Measurements from ENCODE around the gene INPP5F. TPM values are rescaled to one million over a fixed set of nuclear protein-coding genes. Genes with fewer than 3 reads are reported as not detected.

Gene INPP5F
- total and polyA plus RNA-seq, 10 of the 15 experiments (the other 5 are each of a cell fraction or from before 2014, with no cell fraction given): 6.0 to 49.3 (median 34.3) TPM

- DNase-seq (ENCODE audit: low read depth, low spot score): no peak
- Histone ChIP-seq H3K27ac (ENCODE audit: control insufficient read depth, insufficient read depth) (no peak overlapping the region), H3K36me3 (ENCODE audit: control insufficient read depth in 2 of 2, insufficient read depth in 2 of 2, low read length in 1 of 2) (peaks cover 0 to 12% of the 10 kb centered on the region in 2 experiments; a peak in 2 of 4 replicates), H3K9ac (ENCODE audit: control insufficient read depth, insufficient read depth, low read length) (no peak overlapping the region), H3K4me1 (ENCODE audit: control insufficient read depth, insufficient read depth, low read length) (no peaks in the 10 kb centered on the region), H3K4me2 (ENCODE audit: control insufficient read depth, insufficient read depth) (no peak overlapping the region), H3K27me3 (replicated peaks in 1 of 2; ENCODE audit: control insufficient read depth in 2 of 2, insufficient read depth in 2 of 2, low read length in 1 of 2) (no peaks in the 10 kb centered on the region), H3K79me2 (ENCODE audit: control insufficient read depth, insufficient read depth, low read length) (no peaks in the 10 kb centered on the region), H2AFZ (ENCODE audit: control insufficient read depth, low read depth, low read length) (no peak overlapping the region), H3K9me3 (replicated peaks; ENCODE audit: control insufficient read depth, insufficient read depth, low read length) (no peaks in the 10 kb centered on the region), H3K4me3 (no peak overlapping the region), H4K20me1 (ENCODE audit: control insufficient read depth, insufficient read depth) (no peaks in the 10 kb centered on the region)
- peak; percentile 27; the same call in 1 of the 3 replicates for ATAC-seq
- no peak for FAIRE-seq
- 79% methylated on average over 13 of the region's 13 CpGs for WGBS (ENCODE audit: insufficient coverage, insufficient replicate concordance, low lambda C conversion rate, missing lambda C conversion rate)
- ChIA-PET CTCF (interaction anchor here (0.7 to 1.3 kb wide), 3 partner anchors 9 to 161 kb away, joined by 3 to 6 read pairs (median 3); no protein-coding TSS in a partner anchor), RAD21 (ENCODE audit: unreplicated experiment) (interaction anchor here (0.6 kb wide), 1 partner anchor 202 kb away, joined by 6 read pairs; no protein-coding TSS in a partner anchor), POLR2A (no interaction called here), SMC1A (ENCODE audit: uncharacterized antibody, unreplicated experiment) (interaction anchor here (0.9 kb wide), 1 partner anchor 9 kb away, joined by 3 read pairs; no protein-coding TSS in a partner anchor)
- in situ Hi-C loops (cut with MboI) (no loop called here), intact Hi-C loops (cut with micrococcal nuclease; ENCODE audit: unreplicated experiment) (no loop called here)
- no TSS peak for BruUV-seq (replicated peaks)
- no peak for TF ChIP-seq MYB (IDR thresholded peaks at IDR 0.05; ENCODE audit: borderline replicate concordance, low read depth, low read length)
- no peak for TF ChIP-seq ZBED1 (IDR thresholded peaks at IDR 0.05; ENCODE audit: borderline replicate concordance)
- TF ChIP-seq BACH1 (IDR thresholded peaks at IDR 0.05; ENCODE audit: borderline replicate concordance): no peak
- no peak for TF ChIP-seq SP1 (IDR thresholded peaks at IDR 0.05; ENCODE audit: low read depth, low read length)
- no peak for TF ChIP-seq BHLHE40 (IDR thresholded peaks at IDR 0.05; ENCODE audit: borderline replicate concordance in 1 of 2, low read depth in 2 of 2, low read length in 1 of 2)
- TF ChIP-seq, protein P1, sequence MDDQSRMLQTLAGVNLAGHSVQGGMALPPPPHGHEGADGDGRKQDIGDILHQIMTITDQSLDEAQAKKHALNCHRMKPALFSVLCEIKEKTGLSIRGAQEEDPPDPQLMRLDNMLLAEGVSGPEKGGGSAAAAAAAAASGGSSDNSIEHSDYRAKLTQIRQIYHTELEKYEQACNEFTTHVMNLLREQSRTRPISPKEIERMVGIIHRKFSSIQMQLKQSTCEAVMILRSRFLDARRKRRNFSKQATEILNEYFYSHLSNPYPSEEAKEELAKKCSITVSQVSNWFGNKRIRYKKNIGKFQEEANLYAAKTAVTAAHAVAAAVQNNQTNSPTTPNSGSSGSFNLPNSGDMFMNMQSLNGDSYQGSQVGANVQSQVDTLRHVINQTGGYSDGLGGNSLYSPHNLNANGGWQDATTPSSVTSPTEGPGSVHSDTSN (IDR thresholded peaks at IDR 0.05; ENCODE audit: insufficient replicate concordance, low read depth, low read length): no peak
- TF ChIP-seq NR2C1 (IDR thresholded peaks at IDR 0.05): no peak
- TF ChIP-seq ZBTB40 (IDR thresholded peaks at IDR 0.05; ENCODE audit: borderline replicate concordance): no peak
Measured at GRCh38 chr10:119677904-119678755, 47.7 kb upstream of the INPP5F start.
